ENCODE measurements around the gene PIP5K1A.
A peak's percentile ranks its signal among the peaks of the same experiment; 100 is the strongest.
"Not testable (repeated sequence)": the region's sequence is repeated elsewhere in the genome, so short reads cannot be mapped to it uniquely, and the experiment has no call there.

PIP5K1A gene

GRCh38 chr1:151171190-151171589 lies 27.2 kb upstream of the PIP5K1A start:
- CTCF ChIA-PET, result interaction anchor here (1.3 to 2.0 kb wide), 7 partner anchors 8 to 175 kb away, joined by 3 to 7 read pairs (median 4); partner anchors contain the start of gene TNFAIP8L2
- TF ChIP-seq CTCF (IDR thresholded peaks at IDR 0.05; ENCODE audit: control extremely low read depth, extremely low read depth, low read depth, missing control alignments), result no peak
- no peak for DNase-seq (ENCODE audit: extremely low spot score)
- POLR2A ChIA-PET, result no interaction called here

- no peak for TF ChIP-seq CTCF (IDR thresholded peaks at IDR 0.05; ENCODE audit: control extremely low read depth, extremely low read depth, low read depth, missing control alignments)
- CTCF ChIA-PET, result interaction anchor here (0.7 to 1.7 kb wide), 13 partner anchors 9 to 77 kb away, joined by 3 to 6 read pairs (median 4); partner anchors contain the start of genes TNFAIP8L2 and VPS72
- DNase-seq (ENCODE audit: extremely low spot score), result no peak
- POLR2A ChIA-PET, result no interaction called here
Observed at GRCh38 chr1:151175041-151175741, 23.2 kb upstream of the PIP5K1A start.

DNA sequence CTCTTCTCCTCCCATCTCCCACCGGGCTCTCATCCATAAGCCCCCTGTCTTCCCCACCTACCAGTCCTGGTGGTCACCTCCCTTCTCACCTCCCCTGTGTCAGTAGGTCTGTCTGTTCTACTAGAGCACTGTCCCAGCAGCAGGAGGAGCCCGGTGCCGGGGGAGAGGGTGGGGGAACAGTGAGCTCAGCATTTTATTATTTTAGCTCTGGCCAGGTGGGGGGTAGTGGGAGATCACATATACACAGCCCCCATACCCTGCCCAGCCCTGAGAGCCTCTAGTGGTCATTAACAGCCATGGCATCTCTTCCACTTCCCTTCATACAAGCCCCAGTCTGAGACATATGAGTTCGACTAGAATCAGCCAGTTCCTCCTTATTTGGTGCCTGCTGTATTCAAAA lies 22.5 kb upstream of the PIP5K1A start, which contains the start of gene TMOD4:
TMOD4 (minus strand) TSS at position 119 of the 400 bp plus-strand sequence. CDS start 1,106 bp downstream, outside the sequence.
- no peak for DNase-seq (ENCODE audit: extremely low spot score)
- POLR2A ChIA-PET, result no interaction called here
- CTCF ChIA-PET, result interaction anchor here (0.9 to 1.7 kb wide), 9 partner anchors 9 to 76 kb away, joined by 3 to 6 read pairs (median 4); partner anchors contain the start of gene VPS72

DNA sequence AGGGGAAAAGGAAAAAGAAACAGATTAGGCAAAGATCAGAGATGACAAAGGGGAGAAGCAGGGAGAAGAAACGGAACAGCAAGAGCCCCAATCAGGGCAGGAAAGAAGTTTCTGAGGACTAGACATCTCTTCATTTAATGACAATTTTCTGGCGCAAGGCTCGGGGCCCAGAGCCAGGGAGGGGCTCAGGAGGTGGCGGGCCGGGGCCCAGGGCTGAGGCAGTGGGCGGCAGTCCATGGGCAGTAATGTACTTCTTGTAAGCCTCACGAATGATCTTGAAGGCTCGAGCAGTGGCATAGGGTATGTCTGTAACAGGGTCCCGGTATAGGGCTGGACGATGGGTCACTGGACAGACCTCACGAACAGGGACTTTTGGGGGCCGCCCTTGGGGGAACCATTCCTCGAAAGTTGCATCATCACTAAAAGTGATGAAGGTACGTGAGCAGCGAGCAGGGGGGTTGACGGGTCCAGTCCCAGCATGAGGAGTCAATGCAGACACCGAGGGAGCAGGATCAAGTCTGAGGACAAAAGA lies 21.8 kb upstream of the PIP5K1A start:
- TF ChIP-seq CTCF (IDR thresholded peaks at IDR 0.05; ENCODE audit: control extremely low read depth, extremely low read depth, low read depth, missing control alignments), result no peak
- ChIA-PET POLR2A (no interaction called here), CTCF (interaction anchor here (1.0 to 1.7 kb wide), 10 partner anchors 8 to 25 kb away, joined by 3 to 7 read pairs (median 4); partner anchors contain the start of genes TNFAIP8L2 and VPS72)
- no peak for DNase-seq (ENCODE audit: extremely low spot score)

More for the DNA sequence above, 22.5 kb upstream of the PIP5K1A start, which contains the start of gene TMOD4:
- TF ChIP-seq CTCF (IDR thresholded peaks at IDR 0.05; ENCODE audit: control extremely low read depth, extremely low read depth, low read depth, missing control alignments), result peak; percentile 27

DNA sequence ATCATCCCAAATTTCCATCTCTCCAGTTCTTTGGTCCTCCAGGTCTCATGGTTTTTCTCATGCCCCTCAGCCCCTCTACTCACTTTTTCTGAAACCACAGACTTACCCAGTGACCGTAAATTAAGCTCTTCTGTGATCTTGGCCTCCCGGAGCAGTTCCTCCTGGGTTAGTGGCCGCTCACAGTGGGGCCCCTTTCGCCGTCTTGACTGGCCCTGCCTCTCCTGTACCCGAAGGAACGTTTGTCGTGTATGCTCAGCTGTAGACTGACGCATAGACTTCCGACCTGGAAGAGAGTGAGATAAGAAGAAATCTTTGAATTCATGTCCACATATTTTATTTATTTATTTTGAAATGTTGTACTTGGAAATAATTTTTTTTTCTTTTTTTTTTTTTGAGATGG lies 14.1 kb upstream of the PIP5K1A start:
- ChIA-PET CTCF (interaction anchor here (0.6 to 2.0 kb wide), 2 partner anchors 8 to 495 kb away, joined by 3 to 6 read pairs; partner anchors contain the start of gene TMOD4), POLR2A (no interaction called here)
- no peak for DNase-seq (ENCODE audit: extremely low spot score)
- TF ChIP-seq CTCF (IDR thresholded peaks at IDR 0.05; ENCODE audit: control extremely low read depth, extremely low read depth, low read depth, missing control alignments), result no peak

- DNase-seq (ENCODE audit: extremely low spot score), result no peak
- ChIA-PET POLR2A (no interaction called here), CTCF (interaction anchor here (1.2 to 1.5 kb wide), 4 partner anchors 11 to 87 kb away, joined by 3 to 4 read pairs (median 3); partner anchors contain the start of gene TMOD4)
- no peak for TF ChIP-seq CTCF (IDR thresholded peaks at IDR 0.05; ENCODE audit: control extremely low read depth, extremely low read depth, low read depth, missing control alignments)
Observed at GRCh38 chr1:151187205-151187604, 11.1 kb upstream of the PIP5K1A start.

DNA sequence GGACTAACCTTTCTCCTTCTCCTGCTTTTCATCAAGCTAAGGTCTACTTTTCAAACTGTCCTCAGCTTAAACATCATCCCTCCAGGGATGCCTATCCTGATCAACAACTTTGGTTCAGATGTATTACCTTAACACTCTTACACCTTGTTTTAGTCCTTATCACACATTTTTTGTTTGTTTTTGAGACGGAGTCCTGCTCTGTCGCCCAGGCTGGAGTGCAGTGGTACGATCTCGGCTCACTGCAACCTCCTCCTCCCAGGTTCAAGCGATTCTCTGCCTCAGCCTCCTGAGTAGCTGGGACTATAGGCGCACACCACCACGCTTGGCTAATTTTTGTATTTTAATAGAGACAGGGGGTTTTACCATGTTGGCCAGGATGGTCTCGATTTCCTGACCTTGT lies 9.7 kb upstream of the PIP5K1A start:
- POLR2A ChIA-PET; DNase-seq (ENCODE audit: extremely low spot score): not testable (repeated sequence)
- CTCF ChIA-PET, result interaction anchor here (0.9 to 1.4 kb wide), 3 partner anchors 11 to 118 kb away, joined by 3 to 5 read pairs (median 3); partner anchors contain the start of gene GABPB2

All from GM10248 (cell line).